TTC549 (cell line): ENCODE data around the gene SH2D3A.
"Not testable (repeated sequence)": the region's sequence is repeated elsewhere in the genome, so short reads cannot be mapped to it uniquely, and the experiment has no call there.

Source experiments
- FAIRE-seq: peaks from 2 replicates; lab custom pipeline; 2012; peaks lifted over from hg19 to GRCh38; lab: Jason Lieb, UNC

Gene SH2D3A

DNA sequence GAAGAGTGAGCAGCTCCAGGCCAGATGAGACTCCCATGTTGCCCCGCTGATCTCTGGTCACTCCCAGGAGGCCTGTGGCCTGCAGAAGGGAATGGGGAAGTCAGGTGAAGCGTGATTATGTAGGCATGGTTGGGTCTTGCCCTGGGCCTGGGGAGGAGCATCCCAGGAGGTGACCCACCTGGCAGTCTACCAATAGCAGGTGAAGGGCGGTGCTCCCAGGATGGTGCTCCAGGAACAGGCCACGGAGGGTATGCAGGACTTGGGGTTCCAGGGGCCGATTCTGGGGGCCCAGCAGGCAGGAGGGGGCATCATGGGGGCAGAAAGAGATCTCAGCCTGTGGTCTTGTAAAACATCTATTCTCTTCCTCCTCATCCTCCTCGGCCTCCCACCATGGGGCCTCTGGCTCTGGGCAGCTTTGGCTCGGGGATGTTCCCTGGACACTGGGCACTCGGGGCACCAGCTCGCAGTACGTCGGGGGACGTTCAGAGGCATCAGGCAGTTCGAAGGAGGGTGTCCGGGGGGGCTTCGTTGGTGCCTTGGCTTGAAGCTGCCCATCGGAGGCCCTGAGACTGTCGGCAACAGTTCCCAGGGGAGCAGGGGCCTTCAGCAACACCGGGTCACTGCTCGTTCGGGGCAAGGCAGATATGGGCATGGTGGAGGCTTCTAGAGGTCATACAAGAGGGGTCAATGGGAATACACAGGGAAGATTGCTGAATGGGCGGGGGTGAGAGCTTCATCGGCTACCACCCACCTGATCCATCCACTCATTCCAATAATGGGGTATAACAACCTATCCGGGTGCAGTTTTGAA, 12.4 kb downstream of the SH2D3A start:
- no peak for FAIRE-seq

DNA sequence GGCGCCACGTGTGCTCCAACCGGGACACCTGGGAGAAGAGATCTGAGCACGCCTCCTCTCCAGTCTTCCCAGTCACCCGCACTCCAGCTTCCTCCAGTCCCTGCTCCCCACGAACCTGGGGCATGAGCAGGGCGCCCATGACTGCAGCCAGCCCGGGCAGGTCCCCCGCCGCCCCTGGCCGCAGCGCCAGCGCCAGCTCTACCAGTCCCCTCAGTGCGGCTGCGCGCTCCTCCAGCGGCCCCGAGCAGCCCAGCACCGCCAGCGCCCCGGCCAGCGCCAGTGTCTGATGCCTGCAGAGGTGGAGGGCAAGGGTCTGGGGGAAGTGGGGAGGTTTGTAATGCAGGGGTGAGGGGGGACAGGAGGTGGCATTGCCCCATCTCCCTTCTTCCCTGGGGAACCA, 13.1 kb downstream of the SH2D3A start:
- FAIRE-seq: no peak

DNA sequence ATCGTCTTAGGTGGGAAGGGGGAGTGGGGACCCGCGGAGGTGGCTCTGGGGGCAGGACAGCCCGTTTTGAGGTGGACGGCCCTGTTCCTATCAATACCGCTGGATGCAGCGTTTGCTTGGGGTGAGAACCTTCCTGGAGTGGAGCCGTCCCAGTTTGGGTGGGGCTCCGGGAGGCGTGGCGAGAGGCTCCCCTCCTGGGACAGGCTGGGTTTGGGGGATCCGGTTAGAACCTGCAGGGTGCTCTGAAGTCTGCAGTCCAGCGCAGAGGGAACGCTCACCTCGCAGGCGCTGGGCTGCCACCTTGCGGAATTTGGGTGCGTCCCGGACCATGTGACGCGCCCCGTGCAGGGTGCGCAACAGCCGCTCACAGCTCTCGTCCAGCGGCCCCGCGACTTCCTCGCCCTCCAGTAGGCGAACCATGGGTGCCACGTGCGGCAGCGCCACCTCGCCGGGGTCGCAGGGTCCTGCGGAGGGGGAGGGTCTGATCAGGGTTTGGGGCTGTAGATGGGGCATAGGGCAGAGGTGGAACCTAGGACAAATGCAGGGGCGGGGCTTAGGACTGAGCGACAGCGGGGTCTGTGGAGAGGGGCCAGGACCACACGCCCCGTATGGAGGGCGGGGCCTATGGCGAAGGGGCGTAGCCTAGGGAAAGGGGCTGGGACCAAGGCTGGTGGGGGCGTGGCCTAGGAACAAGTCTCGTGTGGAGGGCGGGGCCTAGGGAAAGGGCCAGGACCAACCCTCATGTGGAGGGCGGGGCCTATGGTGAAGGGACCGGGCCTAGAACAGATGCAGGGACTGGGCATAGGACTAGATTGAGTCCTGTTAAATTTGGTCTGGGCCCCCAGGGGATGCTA, 13.8 kb downstream of the SH2D3A start:
- peak; percentile 68 for FAIRE-seq

DNA sequence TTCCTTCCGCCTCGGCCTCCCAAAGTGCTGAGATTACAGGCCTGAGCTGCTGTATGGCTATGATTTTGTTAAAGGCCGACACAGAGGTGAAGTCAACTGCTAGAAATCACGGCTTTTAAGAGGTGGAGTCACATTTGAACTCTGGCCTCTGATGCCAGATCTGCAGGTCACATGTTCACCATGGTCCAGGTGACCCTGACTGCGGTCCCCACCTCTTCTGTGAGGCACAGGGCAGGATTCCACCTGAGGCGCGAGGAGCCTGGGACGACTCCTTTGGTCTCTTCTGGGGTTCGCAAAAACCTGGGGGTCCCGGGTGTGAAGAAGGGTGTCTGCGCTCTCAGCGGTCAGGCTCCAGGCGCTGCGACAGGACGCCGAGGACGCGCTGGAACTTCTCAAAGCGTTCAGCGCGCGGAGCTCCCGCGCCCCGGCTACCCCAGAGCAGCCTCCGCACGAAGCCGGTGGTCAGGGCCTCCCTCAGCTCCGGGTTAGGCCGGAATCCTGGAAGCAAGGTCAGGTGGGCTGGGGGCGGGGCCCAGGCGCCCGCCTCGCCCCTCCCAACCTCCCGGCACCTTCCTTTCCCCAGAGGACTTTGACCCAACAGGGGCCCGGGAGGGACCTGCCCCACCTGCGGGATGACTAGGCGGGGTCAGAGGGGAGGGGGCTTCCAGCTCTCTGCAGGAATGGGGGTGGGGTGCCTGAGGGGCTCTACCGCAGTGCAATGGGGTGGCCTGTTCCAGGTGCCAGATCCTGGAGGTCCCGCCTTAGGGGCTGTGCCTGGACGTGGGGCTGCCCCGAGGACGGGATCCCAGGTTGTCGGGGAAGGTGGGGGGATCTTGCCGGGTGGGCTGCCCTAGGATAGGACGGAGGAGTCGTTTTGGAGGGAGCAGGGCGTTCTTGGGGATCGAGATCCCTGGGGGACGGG, 14.7 kb downstream of the SH2D3A start:
- FAIRE-seq: no peak

DNA sequence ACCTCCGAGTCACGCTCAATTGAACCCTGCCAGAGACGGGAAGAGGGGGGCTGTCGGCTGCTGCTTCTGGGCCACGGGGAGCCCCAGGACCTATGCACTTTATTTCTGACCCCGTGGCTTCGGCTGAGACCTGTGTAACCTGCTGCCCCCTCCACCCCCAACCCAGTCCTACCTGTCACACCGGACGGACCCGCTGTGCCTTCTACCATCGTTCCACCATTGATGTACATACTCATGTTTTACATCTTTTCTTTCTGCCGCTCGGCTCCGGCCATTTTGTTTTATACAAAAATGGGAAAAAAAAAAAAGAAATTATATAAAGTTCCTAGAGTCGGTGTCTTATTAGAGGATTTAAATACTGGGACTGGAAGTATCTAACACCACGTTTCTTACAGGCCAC, 16.0 kb downstream of the SH2D3A start:
- FAIRE-seq: no peak

DNA sequence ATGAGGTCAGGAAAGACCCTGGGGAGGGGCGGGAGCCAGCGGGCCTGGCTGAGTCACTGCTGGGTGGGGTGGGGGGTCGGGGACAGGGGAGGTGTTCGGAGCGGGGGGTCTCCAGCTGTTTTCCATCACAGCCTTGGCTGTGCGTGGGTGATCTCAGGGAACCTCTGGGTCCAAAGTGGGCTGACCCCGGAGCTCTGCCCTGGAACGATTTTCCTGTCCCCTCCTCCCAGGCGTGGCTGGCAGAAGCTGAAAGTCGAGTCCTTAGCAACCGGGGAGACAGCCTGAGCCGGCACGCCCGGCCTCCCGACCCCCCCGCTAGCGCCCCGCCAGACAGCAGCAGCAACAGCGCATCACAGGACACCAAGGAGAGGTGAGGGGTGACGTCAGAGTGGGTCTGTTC, 17.2 kb downstream of the SH2D3A start:
- FAIRE-seq: no peak

DNA sequence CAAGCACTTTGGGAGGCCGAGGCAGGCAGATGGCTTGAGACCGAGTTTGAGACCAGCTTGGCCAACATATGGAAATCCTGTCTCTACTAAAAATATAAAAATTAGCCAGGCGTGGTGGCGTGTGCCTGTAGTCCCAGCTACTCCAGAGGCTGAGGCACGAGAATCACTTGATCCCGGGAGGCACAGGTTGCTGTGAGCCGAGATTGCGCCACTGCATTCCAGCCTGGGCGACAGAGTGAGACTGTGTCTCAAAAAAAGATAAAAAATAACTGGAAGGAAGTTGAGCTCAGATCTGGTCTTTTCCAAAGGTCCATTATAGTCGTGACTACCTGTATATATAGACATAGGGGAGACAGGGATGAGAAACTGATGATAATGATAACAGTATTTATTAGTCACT, 18.7 kb downstream of the SH2D3A start:
- FAIRE-seq: not testable (repeated sequence)

DNA sequence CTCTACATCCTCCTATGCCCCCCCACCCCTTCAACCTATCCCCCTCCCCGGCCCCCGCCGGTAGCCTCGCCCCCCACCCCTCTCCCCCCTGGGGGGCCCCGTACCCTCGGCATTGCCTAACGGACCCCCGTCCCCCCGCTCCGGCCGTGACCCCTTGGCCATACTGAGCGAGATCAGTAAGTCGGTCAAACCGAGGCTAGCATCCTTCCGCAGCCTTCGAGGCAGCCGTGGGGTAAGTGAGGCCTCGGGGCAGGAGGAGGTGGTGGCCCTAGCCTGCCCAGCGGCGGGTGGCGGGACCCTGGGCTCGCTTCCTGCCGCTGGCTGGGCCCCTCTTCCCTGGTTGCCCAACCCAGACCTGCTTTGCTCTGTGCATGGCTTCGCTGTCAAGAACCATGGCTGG, 21.3 kb downstream of the SH2D3A start:
- FAIRE-seq: no peak

DNA sequence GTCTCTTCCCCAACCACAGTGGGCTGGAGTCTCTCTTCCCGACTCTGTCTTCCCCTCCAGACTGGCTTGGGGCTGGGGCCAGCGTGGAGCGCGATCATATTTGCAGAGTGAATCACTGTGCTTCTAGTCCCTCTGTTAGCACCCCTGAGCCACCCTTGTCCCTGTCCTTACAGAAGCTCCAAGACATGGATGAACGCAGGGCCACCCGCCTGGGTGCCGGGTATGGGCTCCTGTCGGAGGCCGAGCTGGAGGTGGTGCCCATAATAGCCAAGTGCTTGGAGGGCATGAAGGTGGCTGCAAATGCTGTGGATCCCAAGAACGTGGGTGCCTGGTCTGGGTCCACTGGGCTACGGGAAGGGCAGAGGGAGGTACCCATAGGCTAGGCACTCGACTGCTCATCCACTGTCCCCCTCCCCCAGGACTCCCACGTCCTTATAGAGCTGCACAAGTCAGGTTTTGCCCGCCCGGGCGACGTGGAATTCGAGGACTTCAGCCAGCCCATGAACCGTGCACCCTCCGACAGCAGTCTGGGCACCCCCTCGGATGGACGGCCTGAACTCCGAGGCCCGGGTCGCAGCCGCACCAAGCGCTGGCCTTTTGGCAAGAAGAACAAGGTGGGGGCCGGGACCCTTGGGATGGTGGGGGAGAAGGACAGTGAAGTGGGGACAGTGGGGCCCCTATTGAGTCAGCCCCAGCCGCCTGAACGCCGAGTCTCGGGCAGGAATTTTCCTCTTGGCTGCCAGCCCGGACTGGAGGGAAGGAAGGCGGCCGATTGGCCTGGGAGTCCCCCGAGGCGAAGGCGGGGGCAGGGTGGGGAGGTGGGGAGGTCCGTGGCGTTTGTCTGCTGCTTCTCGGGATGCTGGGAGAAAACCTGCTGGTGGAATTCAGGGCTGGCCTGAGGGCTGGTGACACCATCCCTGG, 22.6 kb downstream of the SH2D3A start:
- no peak for FAIRE-seq

DNA sequence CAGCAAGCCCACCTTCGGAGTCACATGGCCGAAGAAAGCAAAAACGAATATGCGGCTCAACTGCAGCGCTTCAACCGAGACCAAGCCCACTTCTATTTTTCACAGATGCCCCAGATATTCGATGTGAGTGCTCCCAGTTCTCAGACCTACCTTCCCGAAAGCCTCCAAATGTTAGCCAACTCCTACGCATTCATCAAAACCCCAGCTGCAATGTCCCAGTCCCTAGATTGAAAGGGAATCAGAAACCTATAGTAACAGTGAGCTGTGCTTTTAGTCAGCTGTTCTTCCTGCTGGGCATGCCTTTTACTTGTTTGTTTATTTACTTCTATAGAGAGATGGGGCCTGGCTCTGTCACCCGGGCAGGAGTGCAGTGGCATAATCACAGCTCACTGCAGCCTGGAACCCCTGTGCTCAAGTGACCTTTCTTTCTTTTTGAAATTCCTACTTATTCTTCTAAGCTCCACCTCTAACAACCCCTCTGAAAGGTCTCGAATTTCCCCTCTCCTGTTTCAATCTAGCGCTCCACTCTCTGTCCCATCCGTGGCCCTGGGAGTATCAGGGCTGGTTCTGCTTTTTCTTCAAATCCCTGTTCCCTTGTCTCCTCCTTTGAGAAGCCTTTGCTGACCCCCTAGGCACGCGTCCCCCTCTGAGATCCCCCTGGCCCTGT, 23.4 kb downstream of the SH2D3A start:
- no peak for FAIRE-seq

DNA sequence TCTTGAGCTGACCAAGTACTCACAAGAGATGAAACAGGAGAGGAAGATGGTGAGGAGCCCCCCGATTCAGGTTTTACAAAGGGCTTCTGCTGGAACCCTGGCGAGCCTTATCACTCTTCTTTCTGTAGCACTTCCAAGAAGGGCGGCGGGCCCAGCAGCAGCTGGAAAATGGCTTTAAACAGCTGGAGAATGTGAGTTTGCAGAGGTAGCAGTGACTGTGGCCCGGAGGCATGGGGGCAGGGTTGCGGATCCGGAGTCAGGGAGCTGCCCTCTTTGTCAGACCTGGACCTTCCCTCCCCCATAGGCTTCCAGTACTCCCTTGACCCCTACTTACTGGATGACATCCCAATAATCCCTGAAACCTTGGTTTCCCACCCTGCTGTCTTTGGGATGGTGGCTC, 24.2 kb downstream of the SH2D3A start:
- FAIRE-seq: no peak

DNA sequence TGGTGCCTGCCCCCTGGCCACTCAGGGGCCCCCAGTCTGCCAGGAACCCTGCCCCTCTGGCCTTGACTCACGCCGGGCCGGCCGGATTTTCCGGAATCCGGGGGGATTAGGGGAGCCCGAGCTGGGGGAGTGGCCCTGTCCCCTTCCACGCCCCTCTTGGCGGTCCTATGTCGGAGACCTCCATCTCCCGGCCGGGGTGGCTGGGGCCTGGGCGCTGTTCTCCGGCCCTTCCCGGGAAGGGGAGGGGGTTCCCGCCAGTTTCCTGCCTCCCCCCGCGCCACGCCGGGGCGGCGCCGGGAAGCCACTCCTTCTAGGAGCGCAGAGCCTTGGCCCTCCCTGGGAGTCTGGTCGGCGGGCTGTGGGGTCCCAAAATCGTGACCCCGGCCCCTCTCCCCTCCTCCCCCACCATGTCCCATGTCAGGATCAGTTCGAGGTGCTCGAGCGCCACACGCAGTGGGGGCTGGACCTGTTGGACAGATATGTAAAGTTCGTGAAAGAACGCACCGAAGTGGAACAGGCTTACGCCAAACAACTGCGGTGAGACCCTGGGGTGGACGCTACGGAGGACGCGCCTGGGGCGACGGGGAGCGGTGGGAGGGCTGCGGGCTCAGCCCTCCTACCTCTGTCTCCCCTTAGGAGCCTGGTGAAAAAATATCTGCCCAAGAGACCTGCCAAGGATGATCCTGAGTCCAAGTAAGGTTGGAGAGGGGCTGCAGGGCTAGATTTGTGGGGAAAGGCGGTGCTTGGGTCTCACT, 26.5 kb downstream of the SH2D3A start:
- FAIRE-seq: no peak

DNA sequence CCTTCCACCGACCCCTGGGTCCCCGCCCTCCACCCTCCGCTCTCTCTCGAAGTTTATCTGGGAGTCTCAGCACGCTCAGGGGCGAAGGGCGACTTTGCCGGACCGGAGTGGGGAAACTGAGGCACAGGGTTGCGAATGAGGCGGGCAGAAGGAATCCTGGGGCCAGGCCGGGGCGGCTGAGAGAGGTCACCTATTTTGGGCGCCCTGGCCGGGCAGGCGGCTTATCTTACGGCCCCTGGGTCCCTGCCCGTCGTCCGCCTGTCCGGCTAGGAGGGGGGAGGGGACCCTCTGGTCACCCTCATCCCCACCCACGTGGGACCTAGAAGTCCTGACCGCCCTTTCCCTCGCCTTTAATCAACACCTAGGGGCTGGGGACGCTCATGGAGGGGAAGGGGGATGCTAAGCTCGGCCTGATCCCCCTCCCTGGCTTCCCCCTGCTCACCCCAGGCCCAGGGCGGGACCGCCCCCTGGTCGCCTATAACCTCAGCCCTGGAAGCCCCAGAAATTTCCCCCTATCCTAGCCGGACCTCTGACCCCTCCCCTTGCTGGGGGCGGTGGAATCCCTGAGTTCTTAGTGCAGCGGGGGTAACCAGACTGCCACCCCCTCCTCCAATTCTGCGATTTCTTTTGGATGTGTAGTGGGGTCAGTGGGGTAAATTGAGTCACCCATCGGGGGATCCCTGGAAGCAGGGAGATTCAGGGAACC, 27.2 kb downstream of the SH2D3A start:
- FAIRE-seq: no peak

DNA sequence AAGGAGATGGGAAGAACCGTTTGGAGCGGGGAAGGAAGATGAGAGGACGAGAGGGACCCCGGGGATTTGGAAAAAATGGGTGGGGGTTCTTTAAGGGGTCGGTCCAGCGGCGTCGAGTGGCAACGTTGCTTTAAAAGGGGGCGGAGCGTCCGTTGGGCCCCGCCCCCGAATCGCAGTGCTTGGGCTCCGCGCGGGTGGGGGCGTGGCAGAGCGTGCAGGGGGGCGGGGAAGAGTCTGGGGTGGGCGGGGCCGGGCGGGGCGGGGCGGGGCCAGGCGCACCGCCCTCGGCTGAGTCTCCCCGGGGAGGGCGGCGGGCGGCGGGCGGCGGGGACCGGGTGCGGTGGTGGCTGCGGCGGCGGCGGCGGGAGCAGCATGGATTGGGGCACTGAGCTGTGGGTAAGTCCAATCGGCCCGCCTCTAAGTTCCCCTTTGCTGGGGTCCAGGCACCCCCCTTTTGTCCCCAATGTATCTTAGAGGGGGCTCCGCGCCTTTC, 27.8 kb downstream of the SH2D3A start, which contains the start of gene TRIP10:
TRIP10 (plus strand) TSS at position 291 of the 493 bp plus-strand sequence; CDS start at position 373, 82 bp downstream.
- FAIRE-seq: no peak

DNA sequence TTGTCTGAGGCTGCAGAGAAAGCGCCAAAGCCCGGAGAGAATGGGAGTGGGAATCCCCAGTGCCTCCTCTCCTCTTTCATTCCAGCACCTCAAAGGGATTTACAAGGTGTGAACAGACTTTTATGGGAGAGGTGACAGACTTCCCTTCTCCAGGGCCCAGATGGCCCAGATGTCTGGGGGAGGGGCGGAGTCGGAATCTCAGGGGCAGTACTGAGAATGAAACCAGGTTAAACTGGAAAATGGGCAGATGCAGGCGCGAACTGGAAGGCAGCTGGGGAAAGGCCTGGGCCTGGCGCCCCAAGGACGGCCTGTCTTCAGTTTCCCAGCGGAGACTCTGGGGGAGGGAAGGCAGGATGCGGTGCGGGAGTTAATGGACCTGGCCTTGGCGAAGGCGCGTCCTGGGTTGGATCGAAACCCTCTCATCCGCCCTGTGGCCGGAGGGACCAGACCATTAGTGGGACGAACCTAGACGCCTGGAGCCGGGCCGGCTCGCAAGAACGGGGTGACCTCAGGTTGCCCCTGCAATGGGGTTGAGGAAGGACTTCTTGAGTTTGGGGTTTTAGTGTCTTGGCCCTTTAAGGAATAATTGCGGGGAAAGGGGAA, 28.3 kb downstream of the SH2D3A start:
- no peak for FAIRE-seq

DNA sequence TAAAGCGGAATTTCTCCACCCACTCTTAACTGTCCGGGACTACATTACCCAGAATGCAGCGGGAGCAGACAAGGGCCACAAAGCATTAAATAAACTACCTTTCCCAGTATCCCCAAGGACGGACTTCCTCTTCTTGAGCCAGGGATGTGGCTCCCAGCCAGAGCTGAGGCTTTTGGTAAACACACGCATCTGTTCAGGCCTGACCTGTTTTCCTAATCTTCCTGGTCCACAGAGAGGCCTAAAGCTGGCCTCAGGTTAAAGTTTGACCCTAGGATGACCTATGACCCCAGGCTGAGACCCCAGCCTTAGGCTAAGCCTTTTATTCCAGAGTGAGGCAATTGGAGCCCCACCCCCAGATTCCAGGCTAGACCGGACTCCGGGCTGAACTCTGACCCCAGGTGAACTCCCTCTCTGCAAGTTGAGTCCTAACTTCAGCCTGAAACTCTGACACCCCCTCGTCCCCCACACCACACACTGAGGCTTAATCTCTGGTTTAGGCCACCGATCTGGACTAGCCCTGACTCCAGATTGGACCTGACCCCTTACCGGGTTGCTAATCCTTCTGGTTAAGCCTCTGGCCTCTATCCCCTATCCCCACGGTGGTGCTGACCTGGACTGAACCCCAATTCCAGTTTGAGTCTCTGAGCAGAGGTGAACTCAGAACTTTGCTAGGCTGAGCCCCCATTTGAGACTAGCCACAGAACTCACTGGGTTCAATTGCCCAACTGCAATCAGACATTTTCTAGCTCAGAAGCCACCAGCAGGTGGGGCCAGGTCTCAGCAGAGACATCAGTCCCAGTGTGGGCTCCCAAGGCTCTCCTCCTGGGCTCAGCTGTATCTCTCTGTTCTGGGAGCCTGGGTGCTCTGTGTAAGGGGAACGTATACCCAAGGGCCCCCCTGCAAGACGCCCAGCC, 29.1 kb downstream of the SH2D3A start:
- no peak for FAIRE-seq

DNA sequence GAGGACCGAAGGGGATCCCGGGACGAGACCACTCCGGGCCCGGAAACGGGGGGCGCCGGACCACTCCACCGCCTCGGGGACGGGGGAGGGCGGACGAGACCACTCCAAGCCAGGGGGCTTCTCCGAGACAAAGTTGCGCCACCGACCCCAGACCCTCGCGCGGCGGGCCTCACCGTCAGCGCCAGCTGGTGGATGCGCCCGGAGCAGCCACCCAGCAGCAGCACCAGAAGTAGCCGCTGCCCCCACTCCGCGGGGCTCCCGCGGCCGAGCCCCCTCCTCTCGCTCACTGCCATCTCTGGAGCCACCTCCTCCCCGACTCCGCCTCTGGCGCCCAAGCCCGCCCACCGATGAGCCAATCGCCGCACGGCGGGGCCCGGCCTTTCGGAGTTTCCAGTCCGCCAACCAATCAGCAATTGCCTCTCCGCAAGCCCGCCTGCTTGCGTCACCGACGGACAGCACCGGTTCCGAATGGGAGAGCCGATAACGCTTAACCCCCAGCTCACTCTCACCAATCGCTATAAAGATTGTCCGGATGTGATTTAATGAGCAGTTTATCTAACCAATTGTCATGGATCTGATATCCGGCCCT, 29.9 kb downstream of the SH2D3A start, which contains the start of gene GPR108:
GPR108 (minus strand) TSS at position 297 of the 589 bp plus-strand sequence; CDS start at position 293, 4 bp downstream.
- FAIRE-seq: peak; percentile 99
